GM23338 (cell line): ENCODE measurements around the gene DPYD. TPM values are rescaled to one million over a fixed set of nuclear protein-coding genes. Genes with fewer than 3 reads are reported as not detected.

Source experiments
- ATAC-seq: fragments of 200-7000 bp; cut with Tn5 transposase; 3 replicates; pipeline ENCODE4 v1.9.1; 2020
- DNase-seq: peaks from one replicate; pipeline ENCODE4 v3.0.0-alpha.2; 2015; ENCODE audit warnings: low spot score
- H2AFZ ChIP-seq: fragments of 200-600 bp; sonication (generic); 2 replicates; pipeline ENCODE4 v1.8.0; 2016; ENCODE audit warnings: antibody characterized with exemption, mild to moderate bottlenecking, moderate library complexity
- H3F3A ChIP-seq: fragments of 200-600 bp; sonication (generic); replicated peaks from 2 replicates; pipeline ENCODE4 v1.8.0; 2017; ENCODE audit warnings: antibody characterized with exemption, mixed run types, low read depth
- H3K27ac ChIP-seq: fragments of 200-600 bp; sonication (generic); 2 replicates; pipeline ENCODE4 v1.6.1; 2016; ENCODE audit warnings: low read depth
- H3K27me3 ChIP-seq: fragments of 200-600 bp; sonication (generic); 2 replicates; pipeline ENCODE4 v1.8.0; 2016; ENCODE audit warnings: mild to moderate bottlenecking, mixed run types, moderate library complexity; ENCODE audit not compliant: insufficient read depth
- H3K36me3 ChIP-seq: fragments of 200-600 bp; sonication (generic); 2 replicates; pipeline ENCODE4 v1.8.0; 2016; ENCODE audit warnings: mild to moderate bottlenecking; ENCODE audit not compliant: insufficient read depth
- H3K4me1 ChIP-seq: fragments of 200-600 bp; sonication (generic); 2 replicates; pipeline ENCODE4 v1.8.0; 2016; ENCODE audit warnings: mild to moderate bottlenecking, moderate library complexity; ENCODE audit not compliant: insufficient read depth
- H3K4me2 ChIP-seq: fragments of 200-600 bp; sonication (generic); 2 replicates; pipeline ENCODE4 v1.7.1; 2017; ENCODE audit warnings: mixed run types
- H3K4me3 ChIP-seq: fragments of 200-600 bp; sonication (generic); 2 replicates; pipeline ENCODE4 v1.6.1; 2016; ENCODE audit warnings: mixed run types
- H3K79me2 ChIP-seq: fragments of 200-600 bp; sonication (generic); replicated peaks from 2 replicates; pipeline ENCODE4 v1.8.0; 2017; ENCODE audit warnings: mild to moderate bottlenecking; ENCODE audit not compliant: insufficient read depth
- H3K9me2 ChIP-seq: fragments of 200-600 bp; sonication (generic); 2 replicates; pipeline ENCODE4 v1.8.0; 2017; ENCODE audit not compliant: insufficient read depth
- H4K20me1 ChIP-seq: fragments of 200-600 bp; sonication (generic); replicated peaks from 2 replicates; pipeline ENCODE4 v1.8.0; 2017; ENCODE audit warnings: mild to moderate bottlenecking; ENCODE audit not compliant: insufficient read depth
- H3K27ac Mint-ChIP-seq: 2 replicates; pipeline ENCODE4 v1.8.0; 2020; ENCODE audit warnings: inconsistent platforms, mild to moderate bottlenecking, moderate library complexity, mixed read lengths
- H3K27me3 Mint-ChIP-seq: 3 replicates; pipeline ENCODE4 v1.8.0; 2022; ENCODE audit warnings: low read depth, mild to moderate bottlenecking, moderate library complexity, mixed read lengths, inconsistent platforms; ENCODE audit not compliant: insufficient read depth, poor library complexity
- H3K36me3 Mint-ChIP-seq: 3 replicates; pipeline ENCODE4 v1.8.0; 2021; ENCODE audit warnings: low read depth, mild to moderate bottlenecking, inconsistent platforms, moderate library complexity, mixed read lengths
- H3K4me1 Mint-ChIP-seq: 3 replicates; pipeline ENCODE4 v1.8.0; 2020; ENCODE audit warnings: mild to moderate bottlenecking, inconsistent platforms, mixed read lengths
- H3K4me3 Mint-ChIP-seq: 3 replicates; pipeline ENCODE4 v1.8.0; 2021; ENCODE audit warnings: moderate library complexity, mild to moderate bottlenecking, inconsistent platforms, mixed read lengths
- H3K9me3 Mint-ChIP-seq: 3 replicates; pipeline ENCODE4 v1.8.0; 2020; ENCODE audit warnings: moderate library complexity, mild to moderate bottlenecking, inconsistent platforms, mixed read lengths
- CREB1 ChIP-seq: fragments of 250-450 bp; sonication (Bioruptor Pico); IDR thresholded peaks from 2 replicates; pipeline ENCODE4 v1.5.0; 2020; ENCODE audit warnings: low read depth, mild to moderate bottlenecking, moderate library complexity
- EZH2 ChIP-seq: fragments of 200-600 bp; sonication (generic); IDR thresholded peaks from one replicate; pipeline ENCODE4 v1.8.0; 2017; ENCODE audit warnings: antibody characterized with exemption, mild to moderate bottlenecking, low read depth; ENCODE audit not compliant: unreplicated experiment
- EZH2phosphoT487 ChIP-seq: fragments of 200-600 bp; sonication (generic); IDR thresholded peaks from one replicate; pipeline ENCODE4 v1.8.1; 2018; ENCODE audit warnings: antibody characterized with exemption; ENCODE audit not compliant: unreplicated experiment
- ZNF331 ChIP-seq: fragments of 250-450 bp; sonication (Bioruptor Pico); IDR thresholded peaks from 2 replicates; pipeline ENCODE4 v1.5.0; 2020; ENCODE audit warnings: low read depth, mild to moderate bottlenecking, moderate library complexity
- ZNF462 ChIP-seq: fragments of 250-450 bp; sonication (Bioruptor Pico); IDR thresholded peaks from 2 replicates; pipeline ENCODE4 v1.5.0; 2020; ENCODE audit warnings: mild to moderate bottlenecking, moderate library complexity
- polyA plus RNA-seq: library from polyadenylated mRNA; unstranded; fragments of >200 nt; fragmentation: Nextera tagmentation; extraction: Ambion mirVana; gene quantifications from 2 replicates; pipeline ENCODE4 v1.2.1, GENCODE V29; 2016
- total RNA-seq: library from RNA; depleted of rRNA; stranded (reverse); fragments of >200 nt; shearing (Covaris generic); gene quantifications from 2 replicates; pipeline ENCODE4 v1.2.3, GENCODE V29; 2014
- TF ChIP-seq, protein P1 (sequence below): IDR thresholded peaks from 2 replicates; pipeline ENCODE4 v1.6.1; 2016; ENCODE audit warnings: antibody characterized with exemption

DPYD gene
- total and polyA plus RNA-seq, 2 experiments from 2014 or later = 0.50 to 1.6 TPM

- TF ChIP-seq ZNF462 (CRISPR knock-in tag) = no peak
These were observed 298.9 kb downstream of the DPYD start (continued) for GRCh38 chr1:97621955-97622354.

DNA sequence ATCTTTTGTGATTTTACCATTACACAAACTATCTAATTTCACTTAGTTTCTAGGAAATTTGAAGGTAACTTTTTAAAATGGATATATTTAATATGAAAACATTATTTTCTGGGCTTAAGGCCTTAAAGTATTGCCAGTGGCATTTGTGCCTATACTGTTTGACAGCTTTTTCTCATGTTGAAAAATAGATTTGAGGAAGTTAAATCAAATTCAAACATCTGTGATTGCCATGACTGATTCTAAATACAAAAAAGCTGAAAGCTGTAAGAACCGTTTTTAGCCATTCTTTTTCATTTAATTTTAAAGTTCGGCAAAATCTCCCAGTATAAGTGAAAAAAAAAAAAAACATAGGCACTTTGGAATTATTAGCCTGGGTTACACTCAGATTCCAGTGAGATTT, 301.1 kb downstream of the DPYD start:
- Mint-ChIP-seq H3K36me3 (no peaks in the 10 kb centered on the region), H3K4me3 (no peak overlapping the region), H3K27me3 (no peaks in the 10 kb centered on the region), H3K27ac (no peak overlapping the region), H3K9me3 (no peaks in the 10 kb centered on the region), H3K4me1 (peaks cover 10% of the 10 kb centered on the region; the same call in 2 of the 3 replicates)
- H3K4me2 ChIP-seq = no peak overlapping the region
- H3F3A ChIP-seq = no peaks in the 10 kb centered on the region
- ATAC-seq (no peak), DNase-seq (no peak)
- no peak overlapping the region for H3K4me3 ChIP-seq
- H3K27me3 ChIP-seq = no peaks in the 10 kb centered on the region
- no peaks in the 10 kb centered on the region for H4K20me1 ChIP-seq
- no peaks in the 10 kb centered on the region for H3K9me2 ChIP-seq
- no peaks in the 10 kb centered on the region for H3K79me2 ChIP-seq
- H2AFZ ChIP-seq = no peak overlapping the region
- no peaks in the 10 kb centered on the region for H3K36me3 ChIP-seq
- peaks cover 9% of the 10 kb centered on the region; the same call in 1 of the 2 replicates for H3K4me1 ChIP-seq
- H3K27ac ChIP-seq = no peak overlapping the region
- TF ChIP-seq CREB1 (CRISPR knock-in tag) = no peak
- TF ChIP-seq, protein P1, sequence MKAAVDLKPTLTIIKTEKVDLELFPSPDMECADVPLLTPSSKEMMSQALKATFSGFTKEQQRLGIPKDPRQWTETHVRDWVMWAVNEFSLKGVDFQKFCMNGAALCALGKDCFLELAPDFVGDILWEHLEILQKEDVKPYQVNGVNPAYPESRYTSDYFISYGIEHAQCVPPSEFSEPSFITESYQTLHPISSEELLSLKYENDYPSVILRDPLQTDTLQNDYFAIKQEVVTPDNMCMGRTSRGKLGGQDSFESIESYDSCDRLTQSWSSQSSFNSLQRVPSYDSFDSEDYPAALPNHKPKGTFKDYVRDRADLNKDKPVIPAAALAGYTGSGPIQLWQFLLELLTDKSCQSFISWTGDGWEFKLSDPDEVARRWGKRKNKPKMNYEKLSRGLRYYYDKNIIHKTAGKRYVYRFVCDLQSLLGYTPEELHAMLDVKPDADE = no peak
- no peak for TF ChIP-seq ZNF462 (CRISPR knock-in tag)
- TF ChIP-seq EZH2 = no peak
- TF ChIP-seq ZNF331 (CRISPR knock-in tag) = no peak
- no peak for TF ChIP-seq EZH2phosphoT487
